GM20000 (cell line): Measurements from ENCODE around the gene ARPC5L.
A peak's percentile ranks its signal among the peaks of the same experiment; 100 is the strongest.

ENCODE experiments used
- DNase-seq: peaks from one replicate; pipeline ENCODE4 v3.0.0; 2012; ENCODE audit warnings: low spot score
- TF ChIP-seq, protein P1 (sequence below): IDR thresholded peaks from 2 replicates; pipeline ENCODE4 v1.5.1; 2012; ENCODE audit warnings: mild to moderate bottlenecking, control low read depth; ENCODE audit errors: extremely low read depth, missing control alignments

ARPC5L gene

DNA sequence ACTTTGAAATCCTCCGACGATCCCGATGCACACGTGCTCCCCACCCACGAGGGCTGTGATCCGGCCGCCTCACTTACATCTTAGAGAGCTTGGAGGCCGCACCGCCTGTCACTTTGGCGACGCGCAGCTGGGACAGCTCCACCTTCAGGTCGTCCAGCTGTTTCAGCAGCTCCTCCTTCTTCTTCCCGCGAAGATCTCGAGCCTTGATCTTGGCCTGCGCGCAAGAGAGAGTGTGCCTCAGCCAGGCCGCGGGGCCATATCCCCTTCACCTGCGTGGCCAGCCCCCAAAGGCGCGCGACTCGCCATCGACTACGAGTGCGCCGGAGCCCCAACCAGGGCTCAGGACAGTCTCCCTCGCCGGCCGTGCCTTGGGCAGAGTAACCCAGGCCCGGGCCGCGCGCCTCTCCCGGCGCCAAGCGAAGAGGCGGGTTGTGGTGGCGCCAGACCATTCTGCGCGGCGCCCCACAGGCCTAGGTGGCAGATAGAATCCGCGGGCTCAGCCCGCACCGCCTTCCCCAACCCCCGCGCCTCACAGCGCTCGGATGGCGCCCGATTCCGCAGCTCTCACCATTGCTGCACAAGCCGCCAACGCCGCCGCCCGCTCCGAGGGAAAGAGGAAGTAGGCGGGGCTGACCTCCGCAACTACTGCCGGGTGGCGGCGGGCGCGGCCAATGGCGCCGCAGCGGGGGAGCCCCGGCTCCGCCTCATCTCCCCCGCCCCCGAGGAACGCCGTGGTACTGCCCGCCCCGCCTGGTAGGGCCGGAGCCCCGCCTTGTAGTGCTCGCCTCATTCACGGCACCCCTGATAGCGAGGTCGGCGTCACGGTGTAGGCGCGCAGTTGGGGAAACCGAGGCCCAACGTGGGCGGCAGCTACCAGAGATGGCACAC lies at the start of gene ARPC5L, which contains the start of gene RPL35:
Gene ARPC5L (plus strand): TSS at position 789 of the 888 bp plus-strand sequence. CDS start 7,161 bp downstream, outside the sequence.
Gene RPL35 (minus strand): TSS at position 616 of the 888 bp plus-strand sequence. CDS start 45 bp downstream, at position 571.
- TF ChIP-seq, protein P1, sequence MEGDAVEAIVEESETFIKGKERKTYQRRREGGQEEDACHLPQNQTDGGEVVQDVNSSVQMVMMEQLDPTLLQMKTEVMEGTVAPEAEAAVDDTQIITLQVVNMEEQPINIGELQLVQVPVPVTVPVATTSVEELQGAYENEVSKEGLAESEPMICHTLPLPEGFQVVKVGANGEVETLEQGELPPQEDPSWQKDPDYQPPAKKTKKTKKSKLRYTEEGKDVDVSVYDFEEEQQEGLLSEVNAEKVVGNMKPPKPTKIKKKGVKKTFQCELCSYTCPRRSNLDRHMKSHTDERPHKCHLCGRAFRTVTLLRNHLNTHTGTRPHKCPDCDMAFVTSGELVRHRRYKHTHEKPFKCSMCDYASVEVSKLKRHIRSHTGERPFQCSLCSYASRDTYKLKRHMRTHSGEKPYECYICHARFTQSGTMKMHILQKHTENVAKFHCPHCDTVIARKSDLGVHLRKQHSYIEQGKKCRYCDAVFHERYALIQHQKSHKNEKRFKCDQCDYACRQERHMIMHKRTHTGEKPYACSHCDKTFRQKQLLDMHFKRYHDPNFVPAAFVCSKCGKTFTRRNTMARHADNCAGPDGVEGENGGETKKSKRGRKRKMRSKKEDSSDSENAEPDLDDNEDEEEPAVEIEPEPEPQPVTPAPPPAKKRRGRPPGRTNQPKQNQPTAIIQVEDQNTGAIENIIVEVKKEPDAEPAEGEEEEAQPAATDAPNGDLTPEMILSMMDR, result no peak
- DNase-seq, result peak; percentile 99

DNA sequence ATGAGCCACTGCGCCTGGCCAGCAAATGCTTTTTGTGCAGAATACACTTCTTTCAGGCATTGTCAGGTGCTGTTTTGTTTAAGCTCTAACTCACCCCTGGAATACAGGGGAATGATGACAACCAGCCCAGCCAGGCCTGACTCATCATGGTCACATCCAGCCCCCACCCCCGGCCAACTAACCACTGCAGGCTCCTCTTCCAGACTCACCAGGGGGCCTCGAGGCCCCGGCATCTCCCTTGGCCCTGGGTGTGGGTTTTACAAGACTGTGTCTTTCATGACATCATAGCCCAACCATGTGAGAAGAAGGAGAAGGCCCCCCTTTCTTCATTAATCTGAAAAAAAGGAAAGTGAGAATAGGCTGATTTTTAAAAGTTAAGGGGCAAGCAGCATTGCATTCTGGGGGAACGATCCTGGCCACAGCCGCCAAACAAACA lies 49.5 kb upstream of the ARPC5L start:
- TF ChIP-seq, protein P1, result no peak

DNA sequence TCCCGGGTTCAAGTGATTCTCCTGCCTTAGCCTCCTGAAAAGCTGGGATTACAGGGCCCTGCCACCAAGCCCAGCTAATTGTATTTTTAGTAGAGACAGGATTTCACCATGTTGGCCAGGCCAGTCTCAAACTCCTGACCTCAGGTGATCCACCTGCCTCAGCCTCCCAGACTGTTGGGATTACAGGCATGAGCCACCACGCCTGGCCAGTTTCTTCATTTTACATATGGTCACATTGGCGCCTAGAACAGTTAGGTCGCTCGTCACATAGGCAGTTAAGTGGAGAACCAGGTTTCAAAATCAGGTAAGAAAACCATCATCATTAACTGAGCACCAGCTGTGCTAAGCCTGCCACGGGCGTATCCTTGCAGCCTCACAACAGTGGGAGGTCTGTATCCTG lies 48.9 kb upstream of the ARPC5L start:
- DNase-seq, result no peak
- TF ChIP-seq, protein P1, result no peak

More for the DNA sequence above, 49.5 kb upstream of the ARPC5L start:
- DNase-seq, result no peak

DNA sequence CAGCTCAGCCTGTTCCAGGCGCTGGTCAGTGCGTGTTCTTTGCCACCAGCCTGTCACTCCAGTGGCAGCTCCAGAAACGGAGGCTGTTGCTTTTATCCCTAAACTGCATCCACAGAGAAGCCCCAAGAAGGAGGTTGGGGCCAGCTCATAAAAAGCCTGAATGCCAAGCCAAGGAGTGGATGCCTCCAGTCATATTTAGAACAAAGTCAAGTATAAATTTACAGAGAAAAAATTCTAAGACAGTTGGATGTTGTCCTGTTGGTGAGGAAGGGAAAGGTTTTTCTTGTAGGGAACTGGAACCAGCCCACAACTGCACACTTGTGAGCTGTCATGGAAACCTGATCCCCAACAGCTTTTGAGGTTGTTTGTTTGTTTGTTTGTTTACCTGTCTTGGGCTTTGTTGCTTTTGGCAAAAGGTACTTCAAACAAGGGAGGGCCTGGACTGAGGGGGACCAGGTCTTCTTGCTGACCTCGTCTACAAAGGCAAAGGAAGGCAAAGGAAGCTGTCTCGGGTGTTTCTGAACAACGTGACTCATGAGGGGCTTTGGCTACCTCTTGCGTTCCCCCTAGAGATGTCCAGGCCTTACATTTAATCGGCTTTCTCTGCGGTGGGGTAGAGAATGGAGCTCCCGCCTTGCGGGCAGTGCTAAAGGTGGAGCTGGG lies 48.3 kb upstream of the ARPC5L start:
- no peak for DNase-seq
- TF ChIP-seq, protein P1, result no peak

DNA sequence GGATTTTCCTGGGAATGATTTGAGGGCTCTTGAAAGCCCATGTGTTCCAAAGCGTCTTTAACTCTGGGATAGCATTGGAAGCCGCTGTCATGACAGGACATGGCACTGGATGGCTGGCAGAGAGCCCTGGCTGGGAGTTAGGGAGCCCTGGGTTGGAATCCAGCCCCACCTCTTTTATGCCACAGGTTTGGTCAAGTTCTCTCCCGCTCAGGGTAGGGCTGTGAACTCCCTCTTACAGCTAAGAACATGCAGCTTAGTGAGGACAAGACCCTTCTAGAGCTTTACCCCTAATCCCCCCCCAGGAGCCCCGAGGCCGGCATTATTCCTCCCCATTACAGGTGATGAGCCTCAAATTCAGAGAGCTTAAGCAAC lies 47.8 kb upstream of the ARPC5L start:
- TF ChIP-seq, protein P1, result no peak
- no peak for DNase-seq

DNA sequence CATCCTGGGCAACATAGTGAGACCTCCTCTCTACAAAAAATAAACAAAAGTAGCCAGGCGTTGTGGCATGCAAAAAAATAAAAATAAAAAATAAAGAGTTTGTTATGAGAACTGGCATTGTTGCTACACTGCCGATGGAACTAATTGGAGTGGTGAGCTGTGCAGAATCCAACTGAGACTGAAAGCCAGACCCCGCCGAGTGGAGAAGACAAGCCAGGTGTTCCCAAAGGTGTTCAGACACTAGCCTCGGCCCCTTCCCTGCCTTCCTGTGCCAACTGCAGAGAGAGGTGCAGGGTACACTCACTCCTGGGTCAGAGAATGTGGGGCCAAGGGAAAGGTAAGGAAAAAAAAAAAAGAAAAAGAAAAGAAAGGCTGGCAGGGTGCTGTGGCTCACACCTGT lies 46.3 kb upstream of the ARPC5L start:
- DNase-seq, result no peak
- TF ChIP-seq, protein P1, result no peak
